Suprapubic skin (tissue), 3 donors: ENCODE data around the gene ACBD6.

Experiments
- POLR2A ChIP-seq, 2 donors: fragments of 450-650 bp; IDR thresholded peaks; one replicate each; pipeline ENCODE4 v1.6.1; 2017; ENCODE audit warnings: antibody characterized with exemption in 2 of 2, mild to moderate bottlenecking in 2 of 2, moderate library complexity in 2 of 2
- TF ChIP-seq, protein P1 (sequence below), 2 donors: fragments of 200-600 bp in 1 of 2; fragments of 450-650 bp in 1 of 2; sonication (generic) in 1 of 2; IDR thresholded peaks; one replicate each; pipeline ENCODE4 v1.5.1; 2016 to 2019; ENCODE audit warnings: antibody characterized with exemption in 2 of 2, mild to moderate bottlenecking in 1 of 2, moderate library complexity in 1 of 2

DNA sequence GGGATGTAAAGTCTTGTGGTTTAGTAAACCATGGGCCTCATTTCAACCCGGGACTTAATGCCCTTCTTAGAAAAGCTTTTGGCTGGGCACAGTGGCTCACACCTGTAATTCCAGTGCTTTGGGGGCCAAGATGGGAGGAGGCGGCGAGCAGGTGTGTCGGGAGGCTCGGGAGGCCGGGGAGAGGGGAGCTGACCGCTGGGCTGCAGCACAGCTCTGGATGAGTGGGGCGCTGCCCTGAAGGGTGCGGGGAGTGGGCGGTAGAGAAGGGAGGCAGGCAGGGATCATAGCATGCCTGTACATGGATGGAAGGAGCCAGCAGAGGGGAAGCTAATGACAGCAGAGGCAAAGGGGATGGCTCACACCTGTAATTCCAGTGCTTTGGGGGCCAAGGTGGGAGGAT, 241.3 kb downstream of the ACBD6 start:
- no peak for TF ChIP-seq POLR2A (IDR thresholded peaks at IDR 0.05)
- TF ChIP-seq, protein P1, sequence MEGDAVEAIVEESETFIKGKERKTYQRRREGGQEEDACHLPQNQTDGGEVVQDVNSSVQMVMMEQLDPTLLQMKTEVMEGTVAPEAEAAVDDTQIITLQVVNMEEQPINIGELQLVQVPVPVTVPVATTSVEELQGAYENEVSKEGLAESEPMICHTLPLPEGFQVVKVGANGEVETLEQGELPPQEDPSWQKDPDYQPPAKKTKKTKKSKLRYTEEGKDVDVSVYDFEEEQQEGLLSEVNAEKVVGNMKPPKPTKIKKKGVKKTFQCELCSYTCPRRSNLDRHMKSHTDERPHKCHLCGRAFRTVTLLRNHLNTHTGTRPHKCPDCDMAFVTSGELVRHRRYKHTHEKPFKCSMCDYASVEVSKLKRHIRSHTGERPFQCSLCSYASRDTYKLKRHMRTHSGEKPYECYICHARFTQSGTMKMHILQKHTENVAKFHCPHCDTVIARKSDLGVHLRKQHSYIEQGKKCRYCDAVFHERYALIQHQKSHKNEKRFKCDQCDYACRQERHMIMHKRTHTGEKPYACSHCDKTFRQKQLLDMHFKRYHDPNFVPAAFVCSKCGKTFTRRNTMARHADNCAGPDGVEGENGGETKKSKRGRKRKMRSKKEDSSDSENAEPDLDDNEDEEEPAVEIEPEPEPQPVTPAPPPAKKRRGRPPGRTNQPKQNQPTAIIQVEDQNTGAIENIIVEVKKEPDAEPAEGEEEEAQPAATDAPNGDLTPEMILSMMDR (IDR thresholded peaks at IDR 0.05), result no peak
